ENCODE results near the gene PKDREJ.
A peak's percentile ranks its signal among the peaks of the same experiment; 100 is the strongest.
"Not testable (repeated sequence)": the region's sequence is repeated elsewhere in the genome, so short reads cannot be mapped to it uniquely, and the experiment has no call there.

Gene PKDREJ

GRCh38 chr22:46263216-46263590 is at the start of gene PKDREJ:
PKDREJ (minus strand) TSS chr22:46263343; CDS start chr22:46263322, 21 bp downstream.
- DNase-seq, result no peak

- not testable (repeated sequence) for DNase-seq
These were observed 49.7 kb upstream of the PKDREJ start for GRCh38 chr22:46312848-46313247.

- no peak for DNase-seq
These were observed 48.9 kb upstream of the PKDREJ start for GRCh38 chr22:46312056-46312455.

- no peak for DNase-seq
These were observed 46.5 kb upstream of the PKDREJ start for GRCh38 chr22:46309526-46310085.

- no peak for DNase-seq
These were observed 45.3 kb upstream of the PKDREJ start for GRCh38 chr22:46308283-46308988.

- no peak for DNase-seq
These were observed 40.3 kb upstream of the PKDREJ start for GRCh38 chr22:46303347-46303965.

- no peak for DNase-seq
These were observed 37.3 kb upstream of the PKDREJ start for GRCh38 chr22:46300491-46300890.

- DNase-seq, result no peak
These were observed 36.0 kb upstream of the PKDREJ start for GRCh38 chr22:46299101-46299500.

- DNase-seq, result no peak
These were observed 34.1 kb upstream of the PKDREJ start for GRCh38 chr22:46297151-46297812.

GRCh38 chr22:46296257-46297150 is 33.4 kb upstream of the PKDREJ start, which contains the start of gene GTSE1:
GTSE1 (plus strand) TSS chr22:46296870; CDS start chr22:46297401, 531 bp downstream.
- DNase-seq, result peak; percentile 96

- no peak for DNase-seq
These were observed 32.3 kb upstream of the PKDREJ start for GRCh38 chr22:46295277-46295971.

- no peak for DNase-seq
These were observed 31.6 kb upstream of the PKDREJ start for GRCh38 chr22:46294784-46295183.

- DNase-seq, result no peak
These were observed 30.6 kb upstream of the PKDREJ start for GRCh38 chr22:46293577-46294260.

- DNase-seq, result no peak
These were observed 29.6 kb upstream of the PKDREJ start for GRCh38 chr22:46292732-46293131.

- DNase-seq, result no peak
These were observed 29.0 kb upstream of the PKDREJ start for GRCh38 chr22:46292173-46292572.

GRCh38 chr22:46290843-46291785 is 28.0 kb upstream of the PKDREJ start:
- DNase-seq, result no peak

GRCh38 chr22:46290121-46290842 is 27.1 kb upstream of the PKDREJ start:
- DNase-seq, result no peak

- no peak for DNase-seq
These were observed 26.2 kb upstream of the PKDREJ start for GRCh38 chr22:46289244-46289891.

GRCh38 chr22:46288846-46289243 is 25.7 kb upstream of the PKDREJ start:
- DNase-seq, result no peak

Data from NCI-H1436 (cell line).